ENCODE results near the gene SAP30BP. TPM values are rescaled to one million over a fixed set of nuclear protein-coding genes. Genes with fewer than 3 reads are reported as not detected.
A peak's percentile ranks its signal among the peaks of the same experiment; 100 is the strongest.

The SAP30BP gene
- total and polyA plus RNA-seq, 2 experiments from 2014 or later, result 44.9 to 97.9 TPM

- TF ChIP-seq, protein P1, sequence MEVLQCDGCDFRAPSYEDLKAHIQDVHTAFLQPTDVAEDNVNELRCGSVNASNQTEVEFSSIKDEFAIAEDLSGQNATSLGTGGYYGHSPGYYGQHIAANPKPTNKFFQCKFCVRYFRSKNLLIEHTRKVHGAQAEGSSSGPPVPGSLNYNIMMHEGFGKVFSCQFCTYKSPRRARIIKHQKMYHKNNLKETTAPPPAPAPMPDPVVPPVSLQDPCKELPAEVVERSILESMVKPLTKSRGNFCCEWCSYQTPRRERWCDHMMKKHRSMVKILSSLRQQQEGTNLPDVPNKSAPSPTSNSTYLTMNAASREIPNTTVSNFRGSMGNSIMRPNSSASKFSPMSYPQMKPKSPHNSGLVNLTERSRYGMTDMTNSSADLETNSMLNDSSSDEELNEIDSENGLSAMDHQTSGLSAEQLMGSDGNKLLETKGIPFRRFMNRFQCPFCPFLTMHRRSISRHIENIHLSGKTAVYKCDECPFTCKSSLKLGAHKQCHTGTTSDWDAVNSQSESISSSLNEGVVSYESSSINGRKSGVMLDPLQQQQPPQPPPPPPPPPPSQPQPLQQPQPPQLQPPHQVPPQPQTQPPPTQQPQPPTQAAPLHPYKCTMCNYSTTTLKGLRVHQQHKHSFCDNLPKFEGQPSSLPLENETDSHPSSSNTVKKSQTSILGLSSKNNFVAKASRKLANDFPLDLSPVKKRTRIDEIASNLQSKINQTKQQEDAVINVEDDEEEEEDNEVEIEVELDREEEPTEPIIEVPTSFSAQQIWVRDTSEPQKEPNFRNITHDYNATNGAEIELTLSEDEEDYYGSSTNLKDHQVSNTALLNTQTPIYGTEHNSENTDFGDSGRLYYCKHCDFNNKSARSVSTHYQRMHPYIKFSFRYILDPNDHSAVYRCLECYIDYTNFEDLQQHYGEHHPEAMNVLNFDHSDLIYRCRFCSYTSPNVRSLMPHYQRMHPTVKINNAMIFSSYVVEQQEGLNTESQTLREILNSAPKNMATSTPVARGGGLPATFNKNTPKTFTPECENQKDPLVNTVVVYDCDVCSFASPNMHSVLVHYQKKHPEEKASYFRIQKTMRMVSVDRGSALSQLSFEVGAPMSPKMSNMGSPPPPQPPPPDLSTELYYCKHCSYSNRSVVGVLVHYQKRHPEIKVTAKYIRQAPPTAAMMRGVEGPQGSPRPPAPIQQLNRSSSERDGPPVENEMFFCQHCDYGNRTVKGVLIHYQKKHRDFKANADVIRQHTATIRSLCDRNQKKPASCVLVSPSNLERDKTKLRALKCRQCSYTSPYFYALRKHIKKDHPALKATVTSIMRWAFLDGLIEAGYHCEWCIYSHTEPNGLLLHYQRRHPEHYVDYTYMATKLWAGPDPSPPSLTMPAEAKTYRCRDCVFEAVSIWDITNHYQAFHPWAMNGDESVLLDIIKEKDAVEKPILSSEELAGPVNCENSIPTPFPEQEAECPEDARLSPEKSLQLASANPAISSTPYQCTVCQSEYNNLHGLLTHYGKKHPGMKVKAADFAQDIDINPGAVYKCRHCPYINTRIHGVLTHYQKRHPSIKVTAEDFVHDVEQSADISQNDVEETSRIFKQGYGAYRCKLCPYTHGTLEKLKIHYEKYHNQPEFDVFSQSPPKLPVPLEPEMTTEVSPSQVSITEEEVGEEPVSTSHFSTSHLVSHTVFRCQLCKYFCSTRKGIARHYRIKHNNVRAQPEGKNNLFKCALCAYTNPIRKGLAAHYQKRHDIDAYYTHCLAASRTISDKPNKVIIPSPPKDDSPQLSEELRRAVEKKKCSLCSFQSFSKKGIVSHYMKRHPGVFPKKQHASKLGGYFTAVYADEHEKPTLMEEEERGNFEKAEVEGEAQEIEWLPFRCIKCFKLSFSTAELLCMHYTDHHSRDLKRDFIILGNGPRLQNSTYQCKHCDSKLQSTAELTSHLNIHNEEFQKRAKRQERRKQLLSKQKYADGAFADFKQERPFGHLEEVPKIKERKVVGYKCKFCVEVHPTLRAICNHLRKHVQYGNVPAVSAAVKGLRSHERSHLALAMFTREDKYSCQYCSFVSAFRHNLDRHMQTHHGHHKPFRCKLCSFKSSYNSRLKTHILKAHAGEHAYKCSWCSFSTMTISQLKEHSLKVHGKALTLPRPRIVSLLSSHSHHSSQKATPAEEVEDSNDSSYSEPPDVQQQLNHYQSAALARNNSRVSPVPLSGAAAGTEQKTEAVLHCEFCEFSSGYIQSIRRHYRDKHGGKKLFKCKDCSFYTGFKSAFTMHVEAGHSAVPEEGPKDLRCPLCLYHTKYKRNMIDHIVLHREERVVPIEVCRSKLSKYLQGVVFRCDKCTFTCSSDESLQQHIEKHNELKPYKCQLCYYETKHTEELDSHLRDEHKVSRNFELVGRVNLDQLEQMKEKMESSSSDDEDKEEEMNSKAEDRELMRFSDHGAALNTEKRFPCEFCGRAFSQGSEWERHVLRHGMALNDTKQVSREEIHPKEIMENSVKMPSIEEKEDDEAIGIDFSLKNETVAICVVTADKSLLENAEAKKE (CRISPR knock-in tag; IDR thresholded peaks at IDR 0.05), result no peak
- no peak for TF ChIP-seq ZNF114 (CRISPR knock-in tag; IDR thresholded peaks at IDR 0.05)
- no peak for TF ChIP-seq ZNF331 (CRISPR knock-in tag; IDR thresholded peaks at IDR 0.05; ENCODE audit: low read depth)
Measured at GRCh38 chr17:75693500-75694481, 26.7 kb downstream of the SAP30BP start (continued).

GRCh38 chr17:75694536-75694935 is 27.4 kb downstream of the SAP30BP start:
- Histone ChIP-seq H2AFZ (no peak overlapping the region), H3K4me2 (no peak overlapping the region), H3K27me3 (ENCODE audit: insufficient read depth) (no peaks in the 10 kb centered on the region), H3K36me3 (ENCODE audit: insufficient read depth) (peaks cover 1% of the 10 kb centered on the region; the same call in 1 of the 2 replicates), H3F3A (replicated peaks; ENCODE audit: low read depth) (no peaks in the 10 kb centered on the region), H3K4me3 (no peak overlapping the region), H3K79me2 (replicated peaks; ENCODE audit: insufficient read depth) (peaks cover 26% of the 10 kb centered on the region), H3K27ac (ENCODE audit: low read depth) (no peak overlapping the region), H4K20me1 (replicated peaks; ENCODE audit: insufficient read depth) (peaks cover 8% of the 10 kb centered on the region), H3K9me2 (ENCODE audit: insufficient read depth) (no peaks in the 10 kb centered on the region), H3K4me1 (ENCODE audit: insufficient read depth) (no peaks in the 10 kb centered on the region)
- H3K4me3 Mint-ChIP-seq, result no peak overlapping the region
- ATAC-seq, result peak; percentile 54
- DNase-seq (ENCODE audit: low spot score), result no peak
- peaks cover 24% of the 10 kb centered on the region for H3K4me1 Mint-ChIP-seq
- peaks cover 16% of the 10 kb centered on the region for H3K27me3 Mint-ChIP-seq (ENCODE audit: insufficient read depth, low read depth, poor library complexity)
- H3K9me3 Mint-ChIP-seq, result no peaks in the 10 kb centered on the region
- no peak overlapping the region; the same call in 1 of the 2 replicates for H3K27ac Mint-ChIP-seq
- H3K36me3 Mint-ChIP-seq (ENCODE audit: low read depth), result peaks cover 25% of the 10 kb centered on the region
- TF ChIP-seq ZNF331 (CRISPR knock-in tag; IDR thresholded peaks at IDR 0.05; ENCODE audit: low read depth) (no peak), JUNB (IDR thresholded peaks at IDR 0.05; ENCODE audit: unreplicated experiment) (no peak), CREB1 (CRISPR knock-in tag; IDR thresholded peaks at IDR 0.05; ENCODE audit: low read depth) (no peak), EZH2phosphoT487 (IDR thresholded peaks at IDR 0.05; ENCODE audit: unreplicated experiment) (no peak), POLR2AphosphoS5 (IDR thresholded peaks at IDR 0.05; ENCODE audit: low read depth) (no peak), ZNF114 (CRISPR knock-in tag; IDR thresholded peaks at IDR 0.05) (no peak), NANOG (IDR thresholded peaks at IDR 0.05; ENCODE audit: borderline replicate concordance) (no peak), EZH2 (IDR thresholded peaks at IDR 0.05; ENCODE audit: low read depth, unreplicated experiment) (no peak)
- TF ChIP-seq, protein P2, sequence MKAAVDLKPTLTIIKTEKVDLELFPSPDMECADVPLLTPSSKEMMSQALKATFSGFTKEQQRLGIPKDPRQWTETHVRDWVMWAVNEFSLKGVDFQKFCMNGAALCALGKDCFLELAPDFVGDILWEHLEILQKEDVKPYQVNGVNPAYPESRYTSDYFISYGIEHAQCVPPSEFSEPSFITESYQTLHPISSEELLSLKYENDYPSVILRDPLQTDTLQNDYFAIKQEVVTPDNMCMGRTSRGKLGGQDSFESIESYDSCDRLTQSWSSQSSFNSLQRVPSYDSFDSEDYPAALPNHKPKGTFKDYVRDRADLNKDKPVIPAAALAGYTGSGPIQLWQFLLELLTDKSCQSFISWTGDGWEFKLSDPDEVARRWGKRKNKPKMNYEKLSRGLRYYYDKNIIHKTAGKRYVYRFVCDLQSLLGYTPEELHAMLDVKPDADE (IDR thresholded peaks at IDR 0.05), result no peak

Measured in GM23338 (cell line).